ENCODE results near the gene NOXRED1. TPM values are rescaled to one million over a fixed set of nuclear protein-coding genes. Genes with fewer than 3 reads are reported as not detected.

NOXRED1 gene
- total RNA-seq, 1 donor from 2014 or later: 0.13 TPM

- no peak for DNase-seq (ENCODE audit: low read depth, low spot score)
Measured at GRCh38 chr14:77344377-77344996, 78.8 kb downstream of the NOXRED1 start.

Other genes with a start within 250 kb of the NOXRED1 start
- not detected in 2 replicates for gene TMEM63C, start 241.7 kb downstream of the NOXRED1 start, total RNA-seq
- gene NGB, start 152.3 kb downstream of the NOXRED1 start, total RNA-seq: not detected in 2 replicates
- 8.6 and 14.4 TPM in 2 replicates for gene POMT2, start 102.6 kb downstream of the NOXRED1 start, total RNA-seq
- gene GSTZ1, start 102.5 kb downstream of the NOXRED1 start, total RNA-seq: 6.9 and 20.4 TPM in 2 replicates
- gene TMED8, start 46.4 kb downstream of the NOXRED1 start, total RNA-seq: 13.3 and 18.8 TPM in 2 replicates
- 1.8 TPM in 2 replicates for gene SAMD15, start 46.1 kb downstream of the NOXRED1 start, total RNA-seq
- 30.9 and 33.6 TPM in 2 replicates for gene VIPAS39, start 34.1 kb upstream of the NOXRED1 start, total RNA-seq
- gene AHSA1, start 34.6 kb upstream of the NOXRED1 start, total RNA-seq: 102 and 208 TPM in 2 replicates
- gene ISM2, start 75.3 kb upstream of the NOXRED1 start, total RNA-seq: not detected in 2 replicates
- 48.1 and 54.5 TPM in 2 replicates for gene SPTLC2, start 193.1 kb upstream of the NOXRED1 start, total RNA-seq